HepG2 (cell line): Measurements from ENCODE around the gene ZMIZ1.

Experiments used
- FOXA3 ChIP-seq: IDR thresholded peaks from 2 replicates; pipeline ENCODE4 v1.6.1; 2016; ENCODE audit warnings: missing genetic modification reagents, missing compliant biosample characterization
- JUN ChIP-seq: sonication (generic); formaldehyde crosslinking; IDR thresholded peaks from 2 replicates; pipeline ENCODE4 v1.4.0; 2020; ENCODE audit warnings: mild to moderate bottlenecking, missing genetic modification reagents
- KLF9 ChIP-seq: IDR thresholded peaks from 2 replicates; pipeline ENCODE4 v1.6.1; 2016; ENCODE audit warnings: low read depth
- PAX8 ChIP-seq: sonication (generic); formaldehyde crosslinking; IDR thresholded peaks from 2 replicates; pipeline ENCODE4 v1.8.0; 2022; ENCODE audit warnings: mild to moderate bottlenecking, missing genetic modification reagents, borderline replicate concordance
- TF ChIP-seq, protein P1 (sequence below): sonication (generic); formaldehyde crosslinking; IDR thresholded peaks from 2 replicates; pipeline ENCODE4 v1.8.1; 2023; ENCODE audit warnings: missing genetic modification reagents, inconsistent platforms, borderline replicate concordance
- TF ChIP-seq, protein P2 (sequence below): sonication (generic); formaldehyde crosslinking; IDR thresholded peaks from 2 replicates; pipeline ENCODE4 v1.5.0; 2020; ENCODE audit warnings: mild to moderate bottlenecking, missing genetic modification reagents, moderate library complexity

DNA sequence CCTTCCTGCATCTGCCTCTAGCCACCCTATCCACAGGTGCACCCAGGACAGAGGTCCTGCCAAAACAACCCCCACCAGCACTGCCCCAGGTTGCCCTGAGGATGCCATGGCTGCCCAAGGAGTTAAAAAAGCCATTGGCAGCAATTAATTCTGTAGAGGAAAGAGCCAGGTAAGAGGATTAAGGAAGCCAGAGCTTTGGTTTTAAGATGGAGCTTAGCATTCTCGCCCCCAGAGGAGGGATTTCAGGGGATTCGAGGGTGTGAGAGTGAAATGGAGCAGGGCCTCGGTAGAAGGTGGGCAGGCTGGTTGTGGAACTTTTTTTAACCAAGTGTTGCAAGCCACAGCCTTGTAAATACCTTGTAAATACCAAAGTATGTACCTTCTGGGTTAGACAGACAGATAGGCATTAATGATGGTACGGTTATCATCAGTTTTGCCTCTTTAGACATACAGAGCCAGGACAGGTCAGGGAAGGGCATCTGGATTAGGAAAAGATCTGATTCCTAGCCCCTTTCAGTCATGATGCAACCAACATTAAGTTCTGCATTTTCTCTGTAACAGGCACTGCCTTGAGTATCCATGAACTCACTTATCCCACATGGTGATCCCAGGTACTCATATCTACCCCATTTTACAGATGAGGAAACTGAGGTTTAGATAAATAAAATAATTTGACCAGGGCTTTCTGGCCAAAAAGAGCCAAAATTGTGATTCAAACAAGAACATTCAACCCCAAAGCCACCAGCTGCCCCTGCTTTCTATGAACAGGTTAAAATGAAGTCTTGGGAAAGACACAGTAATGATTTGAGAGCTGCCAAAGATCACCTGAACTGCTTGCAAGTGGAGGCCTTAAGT, 157.9 kb downstream of the ZMIZ1 start:
- no peak for TF ChIP-seq JUN (CRISPR knock-in tag)
- TF ChIP-seq, protein P1, sequence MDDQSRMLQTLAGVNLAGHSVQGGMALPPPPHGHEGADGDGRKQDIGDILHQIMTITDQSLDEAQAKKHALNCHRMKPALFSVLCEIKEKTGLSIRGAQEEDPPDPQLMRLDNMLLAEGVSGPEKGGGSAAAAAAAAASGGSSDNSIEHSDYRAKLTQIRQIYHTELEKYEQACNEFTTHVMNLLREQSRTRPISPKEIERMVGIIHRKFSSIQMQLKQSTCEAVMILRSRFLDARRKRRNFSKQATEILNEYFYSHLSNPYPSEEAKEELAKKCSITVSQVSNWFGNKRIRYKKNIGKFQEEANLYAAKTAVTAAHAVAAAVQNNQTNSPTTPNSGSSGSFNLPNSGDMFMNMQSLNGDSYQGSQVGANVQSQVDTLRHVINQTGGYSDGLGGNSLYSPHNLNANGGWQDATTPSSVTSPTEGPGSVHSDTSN (CRISPR knock-in tag) = no peak
- no peak for TF ChIP-seq KLF9 (CRISPR knock-in tag)
- TF ChIP-seq, protein P2, sequence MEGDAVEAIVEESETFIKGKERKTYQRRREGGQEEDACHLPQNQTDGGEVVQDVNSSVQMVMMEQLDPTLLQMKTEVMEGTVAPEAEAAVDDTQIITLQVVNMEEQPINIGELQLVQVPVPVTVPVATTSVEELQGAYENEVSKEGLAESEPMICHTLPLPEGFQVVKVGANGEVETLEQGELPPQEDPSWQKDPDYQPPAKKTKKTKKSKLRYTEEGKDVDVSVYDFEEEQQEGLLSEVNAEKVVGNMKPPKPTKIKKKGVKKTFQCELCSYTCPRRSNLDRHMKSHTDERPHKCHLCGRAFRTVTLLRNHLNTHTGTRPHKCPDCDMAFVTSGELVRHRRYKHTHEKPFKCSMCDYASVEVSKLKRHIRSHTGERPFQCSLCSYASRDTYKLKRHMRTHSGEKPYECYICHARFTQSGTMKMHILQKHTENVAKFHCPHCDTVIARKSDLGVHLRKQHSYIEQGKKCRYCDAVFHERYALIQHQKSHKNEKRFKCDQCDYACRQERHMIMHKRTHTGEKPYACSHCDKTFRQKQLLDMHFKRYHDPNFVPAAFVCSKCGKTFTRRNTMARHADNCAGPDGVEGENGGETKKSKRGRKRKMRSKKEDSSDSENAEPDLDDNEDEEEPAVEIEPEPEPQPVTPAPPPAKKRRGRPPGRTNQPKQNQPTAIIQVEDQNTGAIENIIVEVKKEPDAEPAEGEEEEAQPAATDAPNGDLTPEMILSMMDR (CRISPR knock-in tag) = no peak
- TF ChIP-seq PAX8 (CRISPR knock-in tag) = no peak
- TF ChIP-seq FOXA3 (CRISPR knock-in tag) = no peak
